Thoracic aorta (tissue), 2 donors: Measurements from ENCODE around the gene CDKAL1. TPM values are rescaled to one million over a fixed set of nuclear protein-coding genes. Genes with fewer than 3 reads are reported as not detected.
"Not testable (repeated sequence)": the region's sequence is repeated elsewhere in the genome, so short reads cannot be mapped to it uniquely, and the experiment has no call there.

Experiments used
- ATAC-seq: fragments of 150-250 bp; one replicate; pipeline ENCODE4 v1.8.0; 2017; ENCODE audit warnings: low read depth; ENCODE audit not compliant: insufficient number of reproducible peaks, low FRiP score
- DNase-seq: peaks from one replicate; pipeline ENCODE4 v3.0.0-alpha.2; 2020; ENCODE audit warnings: low spot score
- H3K27ac ChIP-seq, 2 donors: fragments of 200-600 bp; sonication (generic); 1 replicate in 1 of 2; 2 replicates in 1 of 2; pipeline ENCODE4 v1.5.1; 2016; ENCODE audit warnings: mild to moderate bottlenecking in 2 of 2, moderate library complexity in 2 of 2
- H3K27me3 ChIP-seq: fragments of 200-600 bp; sonication (generic); replicated peaks from 2 replicates; pipeline ENCODE4 v1.6.0; 2016; ENCODE audit warnings: mild to moderate bottlenecking; ENCODE audit not compliant: insufficient read depth
- H3K36me3 ChIP-seq: fragments of 200-600 bp; sonication (generic); one replicate; pipeline ENCODE4 v1.5.1; 2016
- H3K4me1 ChIP-seq, 2 donors: fragments of 200-600 bp; sonication (generic); 1 replicate in 1 of 2; 2 replicates in 1 of 2; pipeline versions ENCODE4 v1.5.1 to v1.6.0; 2016; ENCODE audit warnings: low read depth in 2 of 2, mild to moderate bottlenecking in 1 of 2; ENCODE audit not compliant: control insufficient read depth in 1 of 2
- H3K4me3 ChIP-seq: fragments of 200-600 bp; sonication (generic); 2 replicates; pipeline ENCODE4 v1.5.1; 2016; ENCODE audit warnings: mild to moderate bottlenecking
- H3K9me3 ChIP-seq: fragments of 200-600 bp; sonication (generic); 2 replicates; pipeline ENCODE4 v1.5.1; 2016
- total RNA-seq, 2 donors: library from RNA; depleted of rRNA; stranded (reverse); fragments of >200 nt; gene quantifications; one replicate each; pipeline versions ENCODE4 v1.1.0 to v1.2.3, GENCODE V29; 2016
- TF ChIP-seq, protein P1 (sequence below): fragments of 200-600 bp; sonication (generic); IDR thresholded peaks from one replicate; pipeline ENCODE4 v1.5.1; 2019; ENCODE audit warnings: antibody characterized with exemption

The CDKAL1 gene
- total RNA-seq, 2 donors from 2014 or later, result 8.5 to 14.6 TPM

DNA sequence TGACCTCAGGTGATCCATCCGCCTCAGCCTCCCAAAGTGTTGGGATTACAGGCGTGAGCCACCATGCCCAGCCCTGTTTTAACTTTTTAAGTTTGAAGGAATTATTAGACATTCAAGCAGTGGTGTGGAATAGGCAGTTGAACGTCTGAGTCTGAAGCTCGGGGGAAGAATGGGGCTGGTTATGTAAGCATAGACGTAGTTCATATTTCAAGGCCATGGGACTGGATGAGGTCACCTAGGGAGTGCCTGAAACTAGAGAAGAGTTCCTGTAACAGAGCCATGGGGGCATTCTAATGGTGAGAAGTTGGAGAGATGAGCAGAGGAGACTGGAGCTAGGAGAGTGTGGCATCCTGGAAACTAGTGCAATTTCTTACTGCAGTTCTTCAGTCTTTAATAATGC, 6.4 kb downstream of the CDKAL1 start:
- H3K36me3 ChIP-seq, result peaks cover 12% of the 10 kb centered on the region

GRCh38 chr6:20541382-20541781, 7.1 kb downstream of the CDKAL1 start:
- TF ChIP-seq, protein P1, sequence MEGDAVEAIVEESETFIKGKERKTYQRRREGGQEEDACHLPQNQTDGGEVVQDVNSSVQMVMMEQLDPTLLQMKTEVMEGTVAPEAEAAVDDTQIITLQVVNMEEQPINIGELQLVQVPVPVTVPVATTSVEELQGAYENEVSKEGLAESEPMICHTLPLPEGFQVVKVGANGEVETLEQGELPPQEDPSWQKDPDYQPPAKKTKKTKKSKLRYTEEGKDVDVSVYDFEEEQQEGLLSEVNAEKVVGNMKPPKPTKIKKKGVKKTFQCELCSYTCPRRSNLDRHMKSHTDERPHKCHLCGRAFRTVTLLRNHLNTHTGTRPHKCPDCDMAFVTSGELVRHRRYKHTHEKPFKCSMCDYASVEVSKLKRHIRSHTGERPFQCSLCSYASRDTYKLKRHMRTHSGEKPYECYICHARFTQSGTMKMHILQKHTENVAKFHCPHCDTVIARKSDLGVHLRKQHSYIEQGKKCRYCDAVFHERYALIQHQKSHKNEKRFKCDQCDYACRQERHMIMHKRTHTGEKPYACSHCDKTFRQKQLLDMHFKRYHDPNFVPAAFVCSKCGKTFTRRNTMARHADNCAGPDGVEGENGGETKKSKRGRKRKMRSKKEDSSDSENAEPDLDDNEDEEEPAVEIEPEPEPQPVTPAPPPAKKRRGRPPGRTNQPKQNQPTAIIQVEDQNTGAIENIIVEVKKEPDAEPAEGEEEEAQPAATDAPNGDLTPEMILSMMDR, result no peak

More for the DNA sequence above, 6.4 kb downstream of the CDKAL1 start:
- no peaks in the 10 kb centered on the region for H3K27me3 ChIP-seq
- DNase-seq (no peak), ATAC-seq (no peak)
- TF ChIP-seq, protein P1, result no peak
- H3K4me1 ChIP-seq, result peaks cover 0 to 20% of the 10 kb centered on the region in 2 donors
- H3K9me3 ChIP-seq, result no peaks in the 10 kb centered on the region
- no peak overlapping the region for H3K27ac ChIP-seq
- H3K4me3 ChIP-seq, result no peak overlapping the region

DNA sequence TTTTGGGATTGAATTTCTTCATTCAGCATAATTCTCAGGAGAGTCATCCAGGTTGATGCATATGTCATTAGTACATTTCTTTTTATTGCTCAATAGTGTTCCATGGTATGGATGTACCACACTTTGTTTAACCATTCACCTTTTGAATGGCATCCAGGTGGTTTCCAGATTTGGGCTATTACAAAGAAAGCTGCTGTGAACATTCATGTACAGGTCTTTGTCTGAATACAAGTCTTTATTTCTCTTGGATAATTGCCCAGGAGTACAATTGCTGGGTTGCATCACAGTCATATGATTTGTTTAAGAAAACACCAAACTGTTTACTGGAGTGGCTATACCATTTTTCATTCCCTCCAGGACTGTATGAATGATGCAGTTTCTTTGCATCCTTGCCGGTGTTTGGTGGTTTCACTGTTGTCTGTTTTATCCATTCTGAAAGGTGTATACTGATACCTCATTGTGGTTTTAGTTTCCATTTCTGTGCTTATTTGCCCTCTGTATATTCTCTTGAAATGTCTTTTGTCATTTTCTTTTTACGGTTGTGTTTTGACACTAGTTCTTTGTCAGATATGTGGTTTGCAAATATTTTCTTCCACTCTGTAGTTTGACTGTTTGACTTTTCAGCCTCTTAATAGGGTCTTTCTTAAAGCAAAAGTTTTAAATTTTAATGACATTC, 8.8 kb downstream of the CDKAL1 start:
- Histone ChIP-seq H3K36me3 (peaks cover 11% of the 10 kb centered on the region), H3K4me1 (no peaks in the 10 kb centered on the region), H3K4me3 (no peak overlapping the region), H3K27me3 (no peaks in the 10 kb centered on the region), H3K9me3 (no peaks in the 10 kb centered on the region), H3K27ac (no peak overlapping the region)
- TF ChIP-seq, protein P1, result no peak
- no peak for ATAC-seq
- DNase-seq, result no peak

More at GRCh38 chr6:20541382-20541781, 7.1 kb downstream of the CDKAL1 start:
- Histone ChIP-seq H3K4me1 (peaks cover 0 to 14% of the 10 kb centered on the region in 2 donors), H3K4me3 (no peak overlapping the region), H3K27ac (no peak overlapping the region), H3K9me3 (no peaks in the 10 kb centered on the region), H3K27me3 (no peaks in the 10 kb centered on the region), H3K36me3 (peaks cover 12% of the 10 kb centered on the region)
- DNase-seq (no peak), ATAC-seq (no peak)

- peaks cover 5% of the 10 kb centered on the region for H3K36me3 ChIP-seq
These were observed 14.0 kb downstream of the CDKAL1 start for GRCh38 chr6:20548264-20548663.

DNA sequence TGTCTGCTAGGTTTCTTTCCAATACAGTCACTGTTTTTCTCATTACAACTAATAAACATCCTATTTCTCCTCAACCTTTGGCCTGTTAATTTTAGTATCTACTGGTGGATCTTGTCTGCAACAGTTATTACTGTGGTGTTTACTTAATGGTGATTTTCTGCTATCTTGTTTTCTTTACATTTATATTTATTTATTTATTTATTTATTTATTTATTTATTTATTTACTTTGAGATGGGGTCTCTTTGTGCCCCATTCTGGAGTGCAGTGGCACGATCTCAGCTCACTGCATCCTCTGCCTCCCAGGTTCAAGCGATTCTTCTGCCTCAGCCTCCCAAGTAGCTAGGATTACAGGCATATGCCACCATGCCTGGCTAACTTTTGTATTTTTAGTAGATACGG, 15.1 kb downstream of the CDKAL1 start:
- H3K27me3 ChIP-seq, ATAC-seq, H3K4me3 ChIP-seq, DNase-seq, H3K4me1 ChIP-seq, H3K36me3 ChIP-seq, H3K27ac ChIP-seq, H3K9me3 ChIP-seq: not testable (repeated sequence)

More at GRCh38 chr6:20548264-20548663, 14.0 kb downstream of the CDKAL1 start:
- DNase-seq, result no peak
- ATAC-seq, result no peak
- Histone ChIP-seq H3K4me3 (no peak overlapping the region), H3K4me1 (no peaks in the 10 kb centered on the region), H3K9me3 (no peaks in the 10 kb centered on the region), H3K27me3 (no peaks in the 10 kb centered on the region), H3K27ac (no peak overlapping the region)
- TF ChIP-seq, protein P1, result no peak

GRCh38 chr6:20554326-20554725, 20.1 kb downstream of the CDKAL1 start:
- TF ChIP-seq, protein P1, result no peak
- no peak overlapping the region for H3K27ac ChIP-seq

More at GRCh38 chr6:20554326-20554725, 20.1 kb downstream of the CDKAL1 start:
- Histone ChIP-seq H3K4me3 (no peak overlapping the region), H3K36me3 (peaks cover 5% of the 10 kb centered on the region), H3K9me3 (no peaks in the 10 kb centered on the region), H3K27me3 (no peaks in the 10 kb centered on the region), H3K4me1 (no peaks in the 10 kb centered on the region)
- DNase-seq (no peak), ATAC-seq (no peak)
